SK-N-MC (cell line): ENCODE results near the gene TIPARP.

Source experiments
- EZH2 ChIP-seq: fragments of 200-600 bp; sonication (generic); IDR thresholded peaks from one replicate; pipeline ENCODE4 v1.6.1; 2017; ENCODE audit warnings: antibody characterized with exemption
- FOXP2 ChIP-seq: optimal IDR thresholded peaks from 2 replicates; pipeline ENCODE3; 2011; ENCODE audit warnings: mild to moderate bottlenecking, moderate library complexity; ENCODE audit not compliant: insufficient read depth; ENCODE audit errors: extremely low read length, control extremely low read depth
- POLR2AphosphoS5 ChIP-seq: IDR thresholded peaks from 2 replicates; pipeline ENCODE4 v1.6.1; 2012; ENCODE audit warnings: mild to moderate bottlenecking, low read depth, low read length, borderline replicate concordance

- TF ChIP-seq POLR2AphosphoS5: no peak
- TF ChIP-seq EZH2: no peak
- no peak for TF ChIP-seq FOXP2
Observed at GRCh38 chr3:156688632-156689452, 14.5 kb downstream of the TIPARP start.
